GM23248 (cell line): ENCODE results near the gene EXOC3L2. TPM values are rescaled to one million over a fixed set of nuclear protein-coding genes. Genes with fewer than 3 reads are reported as not detected.

Experiments
- DNase-seq: peaks from one replicate; pipeline ENCODE4 v3.0.0-alpha.2; 2015
- H2AFZ ChIP-seq: fragments of 200-600 bp; sonication (generic); 2 replicates; pipeline ENCODE4 v1.6.1; 2016; ENCODE audit warnings: antibody characterized with exemption
- H3F3A ChIP-seq: fragments of 200-600 bp; sonication (generic); 2 replicates; pipeline ENCODE4 v1.6.1; 2016; ENCODE audit warnings: mild to moderate bottlenecking, antibody characterized with exemption, mixed run types; ENCODE audit not compliant: insufficient read depth
- H3K27ac ChIP-seq: fragments of 200-600 bp; sonication (generic); 2 replicates; pipeline ENCODE4 v1.5.1; 2016; ENCODE audit warnings: mild to moderate bottlenecking
- H3K27me3 ChIP-seq: fragments of 200-600 bp; sonication (generic); replicated peaks from 2 replicates; pipeline ENCODE4 v1.6.1; 2016; ENCODE audit warnings: mild to moderate bottlenecking; ENCODE audit not compliant: insufficient read depth
- H3K36me3 ChIP-seq: fragments of 200-600 bp; sonication (generic); 2 replicates; pipeline ENCODE4 v1.6.1; 2016; ENCODE audit warnings: low read depth, mild to moderate bottlenecking
- H3K4me1 ChIP-seq: fragments of 200-600 bp; sonication (generic); 2 replicates; pipeline ENCODE4 v1.6.1; 2016; ENCODE audit warnings: mild to moderate bottlenecking; ENCODE audit not compliant: insufficient read depth
- H3K4me2 ChIP-seq: fragments of 200-600 bp; sonication (generic); one replicate; pipeline ENCODE4 v1.6.1; 2016; ENCODE audit warnings: mild to moderate bottlenecking; ENCODE audit not compliant: unreplicated experiment
- H3K4me3 ChIP-seq: fragments of 200-600 bp; sonication (generic); 2 replicates; pipeline ENCODE4 v1.5.1; 2016; ENCODE audit warnings: mild to moderate bottlenecking
- H3K79me2 ChIP-seq: fragments of 200-600 bp; sonication (generic); 2 replicates; pipeline ENCODE4 v1.6.1; 2016; ENCODE audit warnings: mild to moderate bottlenecking; ENCODE audit not compliant: insufficient read depth
- H3K9ac ChIP-seq: fragments of 200-600 bp; sonication (generic); 2 replicates; pipeline ENCODE4 v1.6.1; 2016; ENCODE audit warnings: mild to moderate bottlenecking
- H3K9me2 ChIP-seq: fragments of 200-600 bp; sonication (generic); 2 replicates; pipeline ENCODE4 v1.6.1; 2016; ENCODE audit warnings: mixed run types, mild to moderate bottlenecking, moderate library complexity; ENCODE audit not compliant: insufficient read depth
- H3K9me3 ChIP-seq: fragments of 200-600 bp; sonication (generic); one replicate; pipeline ENCODE4 v1.6.1; 2017; ENCODE audit warnings: low read depth
- H4K20me1 ChIP-seq: fragments of 200-600 bp; sonication (generic); 2 replicates; pipeline ENCODE4 v1.6.0; 2016; ENCODE audit not compliant: insufficient read depth
- EZH2 ChIP-seq: fragments of 200-600 bp; sonication (generic); IDR thresholded peaks from 2 replicates; pipeline ENCODE4 v1.6.1; 2018; ENCODE audit warnings: antibody characterized with exemption, mild to moderate bottlenecking; ENCODE audit not compliant: insufficient read depth, poor library complexity, severe bottlenecking
- EZH2phosphoT487 ChIP-seq: fragments of 200-600 bp; sonication (generic); IDR thresholded peaks from 2 replicates; pipeline ENCODE4 v1.6.1; 2018; ENCODE audit warnings: antibody characterized with exemption, moderate library complexity, mild to moderate bottlenecking, low read depth; ENCODE audit not compliant: insufficient read depth
- WGBS, 2 experiments: methylation state at CpG; one replicate each; pipeline ENCODE4 v1.1.6; 2015 to 2017; ENCODE audit warnings: low lambda C conversion rate in 2 of 2, low coverage in 1 of 2; ENCODE audit errors: missing lambda C conversion rate in 2 of 2; 5-methylcytosine and 5-hydroxymethylcytosine counted together
- in situ Hi-C: fragments of 300-500 bp; cut with MboI; formaldehyde crosslinking; loops from 2 replicates; pipeline ENCODE4 v1.15.0; 2020
- polyA plus RNA-seq: library from polyadenylated mRNA; unstranded; fragments of >200 nt; fragmentation: Nextera tagmentation; extraction: Ambion mirVana; gene quantifications from 2 replicates; pipeline ENCODE4 v1.2.1, GENCODE V29; 2016
- total RNA-seq: library from RNA; depleted of rRNA; stranded (reverse); fragments of >200 nt; shearing (Covaris generic); gene quantifications from 2 replicates; pipeline ENCODE4 v1.2.3, GENCODE V29; 2014

The EXOC3L2 gene
- total and polyA plus RNA-seq, 2 experiments from 2014 or later, result not detected

GRCh38 chr19:45216667-45217066, 28.5 kb downstream of the EXOC3L2 start:
- in situ Hi-C loops, result no loop called here
- Histone ChIP-seq H3F3A (no peaks in the 10 kb centered on the region), H3K4me2 (no peak overlapping the region), H4K20me1 (no peaks in the 10 kb centered on the region), H3K27me3 (peaks cover 43% of the 10 kb centered on the region), H3K9me3 (no peaks in the 10 kb centered on the region), H3K4me1 (no peaks in the 10 kb centered on the region), H2AFZ (no peak overlapping the region), H3K9ac (no peak overlapping the region), H3K4me3 (no peak overlapping the region), H3K36me3 (no peaks in the 10 kb centered on the region), H3K9me2 (no peaks in the 10 kb centered on the region), H3K27ac (no peak overlapping the region), H3K79me2 (no peaks in the 10 kb centered on the region)
- TF ChIP-seq EZH2 (peak; percentile 87), EZH2phosphoT487 (no peak)
- no peak for DNase-seq
- WGBS, 2 experiments, result 55 to 59% methylated on average over 6 of the region's 6 CpGs

- Histone ChIP-seq H3K27me3 (peaks cover 43% of the 10 kb centered on the region), H3K79me2 (no peaks in the 10 kb centered on the region), H2AFZ (no peak overlapping the region), H3K27ac (no peak overlapping the region), H3K4me2 (no peak overlapping the region), H3K9me3 (no peaks in the 10 kb centered on the region), H3F3A (no peaks in the 10 kb centered on the region), H3K4me3 (no peak overlapping the region), H3K9ac (no peak overlapping the region), H3K36me3 (no peaks in the 10 kb centered on the region), H3K9me2 (no peaks in the 10 kb centered on the region), H4K20me1 (no peaks in the 10 kb centered on the region), H3K4me1 (no peaks in the 10 kb centered on the region)
- in situ Hi-C loops, result no loop called here
- no peak for DNase-seq
- TF ChIP-seq EZH2 (no peak), EZH2phosphoT487 (no peak)
- WGBS, 2 experiments, result 29 to 31% methylated on average over 34 of the region's 35 CpGs
These were observed 29.6 kb downstream of the EXOC3L2 start for GRCh38 chr19:45215391-45216191.

- WGBS, 2 experiments, result 83 to 92% methylated on average over 9 to 23 of the region's 23 CpGs
- in situ Hi-C loops, result no loop called here
- Histone ChIP-seq H3K27me3 (peaks cover 30% of the 10 kb centered on the region), H3K79me2 (no peaks in the 10 kb centered on the region), H3K27ac (no peak overlapping the region), H3K4me2 (no peak overlapping the region), H3F3A (no peaks in the 10 kb centered on the region), H4K20me1 (no peaks in the 10 kb centered on the region), H3K9me3 (no peaks in the 10 kb centered on the region), H3K9ac (no peak overlapping the region), H3K36me3 (no peaks in the 10 kb centered on the region), H3K4me1 (no peaks in the 10 kb centered on the region), H3K4me3 (no peak overlapping the region), H2AFZ (no peak overlapping the region), H3K9me2 (no peaks in the 10 kb centered on the region)
- DNase-seq, result no peak
- no peak for TF ChIP-seq EZH2phosphoT487
These were observed 32.2 kb downstream of the EXOC3L2 start for GRCh38 chr19:45213031-45213430.

DNA sequence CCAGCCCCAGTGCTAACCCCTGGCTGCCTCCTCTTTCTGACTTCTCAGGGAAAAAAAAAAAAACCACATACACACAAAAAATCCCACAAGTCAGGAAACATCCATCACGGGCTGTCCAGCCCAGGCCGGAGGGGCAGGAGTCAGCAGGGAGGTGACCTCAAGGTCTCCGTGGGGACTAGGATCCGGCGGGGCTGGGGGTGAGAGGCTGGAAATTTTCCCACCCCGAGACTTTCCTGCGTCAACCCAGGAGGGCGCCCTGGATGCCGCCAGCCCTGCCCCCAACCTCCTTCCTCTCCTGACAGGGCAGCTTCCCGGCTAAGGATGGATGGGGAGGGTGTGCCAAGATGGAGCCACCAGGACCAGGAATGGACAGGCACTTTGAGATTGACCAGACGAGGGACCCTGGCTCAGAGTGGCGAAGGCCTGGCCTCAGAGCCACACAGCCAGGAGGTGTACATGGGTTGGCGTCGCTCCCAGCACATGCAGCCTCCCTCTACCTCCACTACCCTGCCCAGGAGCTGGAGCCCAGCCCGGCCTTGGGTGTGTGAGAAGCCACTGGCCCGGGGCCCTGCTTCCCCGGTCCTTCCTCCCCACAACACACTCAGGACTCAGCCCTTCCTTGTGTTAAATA, 33.3 kb downstream of the EXOC3L2 start:
- no peak overlapping the region for H3K9ac ChIP-seq
- no peaks in the 10 kb centered on the region for H3F3A ChIP-seq
- no peak overlapping the region for H3K4me2 ChIP-seq
- H3K9me3 ChIP-seq, result no peaks in the 10 kb centered on the region
- H3K27ac ChIP-seq, result no peak overlapping the region
- no peak overlapping the region for H2AFZ ChIP-seq
- H3K36me3 ChIP-seq, result no peaks in the 10 kb centered on the region
- no peak for DNase-seq
- in situ Hi-C loops, result no loop called here
- no peaks in the 10 kb centered on the region for H3K79me2 ChIP-seq
- H3K4me1 ChIP-seq, result no peaks in the 10 kb centered on the region
- TF ChIP-seq EZH2, result no peak
- no peak for TF ChIP-seq EZH2phosphoT487
- no peak overlapping the region for H3K4me3 ChIP-seq
- peaks cover 20% of the 10 kb centered on the region for H3K27me3 ChIP-seq
- H3K9me2 ChIP-seq, result no peaks in the 10 kb centered on the region
- WGBS, 2 experiments, result 48 to 57% methylated on average over 11 to 17 of the region's 17 CpGs
- no peaks in the 10 kb centered on the region for H4K20me1 ChIP-seq
